ENCODE data around the gene SYCE3.

Gene SYCE3

GRCh38 chr22:50576070-50576469 is 13.4 kb upstream of the SYCE3 start:
- DNase-seq (ENCODE audit: low spot score) = no peak

GRCh38 chr22:50575426-50575941 is 12.8 kb upstream of the SYCE3 start:
- no peak for DNase-seq (ENCODE audit: low spot score)

- no peak for DNase-seq (ENCODE audit: low spot score)
These were observed 11.7 kb upstream of the SYCE3 start for GRCh38 chr22:50574383-50574755.

DNA sequence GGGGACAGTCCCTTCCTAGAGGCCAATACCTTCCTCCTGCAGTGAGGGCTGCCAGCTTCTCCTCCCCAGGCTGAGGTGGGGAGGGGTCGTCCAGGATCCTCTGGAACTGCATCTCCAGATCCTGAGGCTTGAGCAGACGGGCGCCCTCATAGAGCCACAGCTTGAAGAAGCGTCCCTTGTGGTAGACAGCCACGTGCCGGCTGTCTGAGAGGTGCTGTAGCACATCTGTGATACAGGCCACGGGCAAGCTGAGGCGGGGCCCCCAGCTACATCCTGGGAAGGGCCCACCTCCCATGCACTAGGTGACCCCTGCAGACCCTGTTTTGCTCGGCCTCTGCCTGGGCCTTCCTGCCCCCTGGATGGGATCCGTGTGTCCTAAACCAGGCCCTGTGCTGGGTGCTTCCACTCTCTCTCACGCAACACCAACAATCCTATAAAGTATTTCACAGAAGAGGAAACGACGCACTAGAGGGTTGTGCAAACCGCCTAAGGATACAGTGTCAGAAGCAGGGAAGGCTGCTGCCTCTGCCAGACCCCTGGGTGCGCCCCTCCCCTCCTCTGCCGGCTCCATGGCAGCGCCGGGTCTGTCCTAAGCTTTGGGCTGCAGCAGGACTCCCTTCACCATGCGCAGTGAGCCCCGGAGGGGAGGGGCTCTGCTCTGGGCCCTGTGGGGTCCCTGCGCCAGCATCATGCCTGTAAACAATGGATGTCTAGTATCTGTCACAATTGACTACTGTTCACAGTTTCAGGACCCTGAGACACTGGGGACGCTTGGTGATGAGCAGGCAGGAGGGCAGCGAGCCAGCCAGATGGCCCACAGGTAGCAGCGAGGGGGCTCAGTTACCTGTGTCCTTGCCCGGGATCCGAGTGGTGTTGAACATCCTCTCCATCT is 11.0 kb upstream of the SYCE3 start:
- DNase-seq (ENCODE audit: low spot score) = no peak

DNA sequence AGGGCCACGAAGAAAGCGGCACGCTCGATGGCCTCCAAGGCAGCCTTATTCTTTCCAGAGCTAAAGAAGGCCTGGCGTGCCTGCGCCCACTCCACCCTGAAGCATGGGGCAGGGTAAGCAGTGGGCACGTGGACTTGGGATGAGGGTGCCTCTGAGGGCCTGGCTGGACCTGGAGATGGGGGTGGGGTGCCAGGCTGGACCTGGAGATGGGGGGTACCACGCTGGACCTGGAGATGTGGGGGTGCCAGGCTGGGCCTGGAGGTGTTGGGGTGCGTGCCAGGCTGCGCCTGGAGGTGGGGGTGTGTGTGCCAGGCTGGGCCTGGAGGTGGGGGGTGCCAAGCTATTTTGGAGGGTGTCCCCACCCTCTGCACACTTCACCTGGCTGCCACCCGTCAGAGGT is 10.2 kb upstream of the SYCE3 start:
- no peak for DNase-seq (ENCODE audit: low spot score)

- DNase-seq (ENCODE audit: low spot score) = no peak
These were observed 8.8 kb upstream of the SYCE3 start for GRCh38 chr22:50571264-50572175.

DNA sequence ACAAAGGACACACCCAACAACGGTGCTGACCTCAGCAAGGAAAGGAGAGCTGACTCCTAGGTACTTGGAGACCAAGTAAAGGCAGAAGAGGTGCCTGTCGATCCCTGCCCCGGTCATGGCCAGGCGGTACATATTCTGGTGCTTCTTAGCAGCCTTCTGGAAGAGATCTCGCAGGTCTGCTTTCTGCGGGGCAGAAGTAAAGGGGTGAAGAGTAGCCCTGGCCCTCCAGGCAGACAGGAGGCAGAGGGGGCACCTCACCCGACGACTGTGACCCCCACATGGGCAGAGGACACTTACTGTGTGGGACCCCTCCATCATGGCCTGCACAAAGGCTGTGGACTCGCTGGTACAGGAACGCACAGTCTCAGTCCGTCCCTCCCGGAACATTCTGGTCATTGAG is 8.1 kb upstream of the SYCE3 start:
- DNase-seq (ENCODE audit: low spot score) = no peak

- no peak for DNase-seq (ENCODE audit: low spot score)
These were observed 7.3 kb upstream of the SYCE3 start for GRCh38 chr22:50569896-50570535.

GRCh38 chr22:50569041-50569459 is 6.3 kb upstream of the SYCE3 start:
- no peak for DNase-seq (ENCODE audit: low spot score)

GRCh38 chr22:50568626-50569025 is 5.9 kb upstream of the SYCE3 start:
- DNase-seq (ENCODE audit: low spot score) = no peak

DNA sequence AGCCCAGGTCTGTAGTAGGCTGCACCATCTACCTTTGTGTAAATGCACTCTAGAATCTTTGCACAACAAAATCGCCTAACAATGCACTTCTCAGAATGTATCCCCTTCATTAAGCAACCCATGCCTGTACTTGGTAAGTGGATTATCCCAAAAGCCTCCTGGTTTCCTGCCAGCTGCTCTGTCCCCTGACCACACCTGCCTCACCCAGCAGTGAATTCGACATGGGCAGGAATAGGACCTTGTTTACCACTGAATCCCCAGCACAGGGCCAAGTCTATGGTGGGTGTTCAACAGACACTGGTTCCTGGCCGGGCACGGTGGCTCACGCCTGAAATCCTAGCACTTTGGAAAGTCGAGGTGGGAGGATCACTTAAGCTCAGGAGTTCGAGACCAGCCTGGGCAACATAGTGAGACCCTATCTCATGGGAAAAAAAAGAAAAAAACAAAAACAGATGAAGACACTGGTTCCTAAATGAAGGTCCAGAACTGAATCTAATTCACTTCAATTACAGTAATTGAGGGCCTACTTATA is 5.1 kb upstream of the SYCE3 start:
- DNase-seq (ENCODE audit: low spot score) = no peak

DNA sequence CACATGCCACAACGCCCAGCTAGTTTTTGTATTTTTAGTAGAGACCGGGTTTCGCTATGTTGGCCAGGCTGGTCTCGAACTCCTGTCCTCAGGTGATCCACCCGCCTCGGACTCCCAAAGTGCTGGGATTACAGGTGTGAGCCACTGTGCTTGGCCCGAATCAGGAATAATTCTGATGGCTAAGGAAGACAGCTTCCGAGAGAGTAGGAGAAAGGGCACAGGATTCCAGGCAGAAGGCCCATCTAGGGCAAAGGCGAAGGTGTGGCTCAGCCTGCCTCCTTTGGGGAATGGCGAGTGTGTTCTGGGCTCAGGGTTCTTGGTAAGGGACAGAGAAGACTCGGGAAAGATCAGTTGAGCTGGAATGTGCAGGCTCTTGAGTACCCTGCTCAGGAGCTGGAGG is 1.6 kb upstream of the SYCE3 start:
- DNase-seq (ENCODE audit: low spot score) = no peak

GRCh38 chr22:50563413-50564160 is 868 bp upstream of the SYCE3 start:
- no peak for DNase-seq (ENCODE audit: low spot score)

- no peak for DNase-seq (ENCODE audit: low spot score)
These were observed 1.0 kb downstream of the SYCE3 start for GRCh38 chr22:50561401-50562358.

- DNase-seq (ENCODE audit: low spot score) = no peak
These were observed 2.7 kb downstream of the SYCE3 start for GRCh38 chr22:50560034-50560433.

DNA sequence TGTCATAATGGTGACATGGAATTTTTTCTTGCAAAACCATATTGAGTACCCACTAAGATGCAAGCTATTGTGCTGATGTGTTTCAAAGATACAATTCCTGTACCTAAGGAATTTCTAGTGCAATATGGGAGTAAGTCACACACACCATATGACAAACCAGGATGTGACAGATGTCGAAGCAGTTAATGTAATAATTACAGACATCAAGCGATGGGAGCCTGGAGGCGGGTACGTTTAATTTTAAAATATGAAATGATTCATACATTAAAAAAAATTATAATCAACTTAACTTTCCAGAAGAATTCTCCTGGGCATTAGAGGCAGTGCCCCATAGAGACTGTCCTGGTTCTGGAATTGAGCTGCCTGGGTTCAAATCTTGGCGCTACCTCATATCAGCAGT is 6.0 kb downstream of the SYCE3 start:
- DNase-seq (ENCODE audit: low spot score) = no peak

GRCh38 chr22:50553310-50553709 is 9.4 kb downstream of the SYCE3 start:
- DNase-seq (ENCODE audit: low spot score) = no peak

DNA sequence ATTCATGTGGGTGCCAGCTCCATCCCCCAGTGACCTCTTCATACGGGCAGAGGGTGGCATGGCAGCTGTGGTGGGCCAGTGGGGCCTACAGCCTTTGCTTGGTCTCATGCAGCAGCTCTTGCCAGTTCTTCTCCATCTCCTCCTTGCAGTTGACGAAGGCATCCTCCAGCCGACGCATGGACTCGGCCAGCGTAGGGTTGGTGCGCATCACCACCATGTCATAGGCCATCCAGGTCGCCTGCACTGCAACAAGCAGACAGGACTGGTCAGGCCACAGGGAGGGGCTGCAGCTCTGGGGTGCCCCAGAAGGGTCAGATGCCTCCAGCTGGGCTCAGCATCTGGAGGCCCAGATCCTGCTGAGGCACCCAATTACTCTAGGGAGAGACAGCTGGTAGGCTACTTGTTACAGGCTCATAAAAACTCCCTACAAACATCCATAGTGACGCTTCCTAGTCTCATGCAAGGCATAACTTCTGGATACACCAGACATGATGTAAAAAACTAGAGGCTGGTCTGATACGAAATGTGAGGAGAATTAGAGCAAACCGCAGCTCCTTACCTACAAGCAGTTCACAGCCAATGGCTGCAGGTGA is 11.5 kb downstream of the SYCE3 start:
- no peak for DNase-seq (ENCODE audit: low spot score)

GRCh38 chr22:50550395-50550794 is 12.3 kb downstream of the SYCE3 start:
- no peak for DNase-seq (ENCODE audit: low spot score)

Data from CD4-positive, alpha-beta T cell treated with Interleukin-6 at 100 ng/mL for 8 hours (primary cell).